Fibroblast of peridontal ligament (primary cell): ENCODE measurements around the gene SSC5D.
A peak's percentile ranks its signal among the peaks of the same experiment; 100 is the strongest.
"Not testable (repeated sequence)": the region's sequence is repeated elsewhere in the genome, so short reads cannot be mapped to it uniquely, and the experiment has no call there.

Source experiments
- DNase-seq: peaks from one replicate; pipeline ENCODE4 v3.0.0-alpha.2; 2010; ENCODE audit errors: extremely low read depth

Gene SSC5D

GRCh38 chr19:55503502-55504251, 15.4 kb downstream of the SSC5D start:
- peak; percentile 87 for DNase-seq

- DNase-seq: no peak
Observed at GRCh38 chr19:55504252-55504603, 16.0 kb downstream of the SSC5D start.

- no peak for DNase-seq
Observed at GRCh38 chr19:55504981-55505380, 16.7 kb downstream of the SSC5D start.

- DNase-seq: no peak
Observed at GRCh38 chr19:55508120-55508519, 19.9 kb downstream of the SSC5D start.

DNA sequence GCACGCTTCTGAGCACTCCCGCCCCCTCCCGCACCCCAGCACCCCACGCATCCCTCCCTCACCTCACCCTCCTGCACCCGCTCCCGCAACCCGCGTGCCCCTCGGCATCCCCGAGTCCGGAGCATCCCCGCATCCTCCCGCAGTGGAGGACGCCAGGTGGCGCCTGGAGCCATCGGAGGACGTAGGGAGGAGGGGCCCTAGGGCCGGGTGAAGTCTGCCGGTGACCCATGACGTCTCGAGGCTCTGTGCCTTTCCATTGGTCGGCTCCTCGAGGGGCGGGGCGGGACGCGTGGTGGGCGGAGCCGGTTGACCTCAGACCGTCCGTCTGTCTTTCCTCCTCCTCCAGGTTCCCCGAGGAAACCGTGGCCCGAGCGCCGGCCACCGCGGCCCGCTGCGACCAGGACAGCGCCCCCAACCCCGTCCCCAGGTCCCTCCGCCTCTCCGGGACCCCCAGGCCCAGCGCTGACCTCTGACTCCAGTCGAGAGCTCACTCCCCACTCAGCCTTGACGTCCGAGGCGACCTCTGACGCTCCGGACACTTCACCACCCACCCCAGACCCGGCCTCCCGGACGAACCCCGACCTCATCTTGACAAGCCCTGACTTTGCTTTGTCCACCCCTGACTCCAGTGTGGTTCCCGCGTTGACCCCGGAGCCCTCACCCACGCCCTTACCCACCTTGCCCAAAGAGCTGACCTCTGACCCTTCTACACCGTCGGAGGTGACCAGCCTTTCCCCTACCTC, 28.8 kb downstream of the SSC5D start:
- peak; percentile 88 for DNase-seq

DNA sequence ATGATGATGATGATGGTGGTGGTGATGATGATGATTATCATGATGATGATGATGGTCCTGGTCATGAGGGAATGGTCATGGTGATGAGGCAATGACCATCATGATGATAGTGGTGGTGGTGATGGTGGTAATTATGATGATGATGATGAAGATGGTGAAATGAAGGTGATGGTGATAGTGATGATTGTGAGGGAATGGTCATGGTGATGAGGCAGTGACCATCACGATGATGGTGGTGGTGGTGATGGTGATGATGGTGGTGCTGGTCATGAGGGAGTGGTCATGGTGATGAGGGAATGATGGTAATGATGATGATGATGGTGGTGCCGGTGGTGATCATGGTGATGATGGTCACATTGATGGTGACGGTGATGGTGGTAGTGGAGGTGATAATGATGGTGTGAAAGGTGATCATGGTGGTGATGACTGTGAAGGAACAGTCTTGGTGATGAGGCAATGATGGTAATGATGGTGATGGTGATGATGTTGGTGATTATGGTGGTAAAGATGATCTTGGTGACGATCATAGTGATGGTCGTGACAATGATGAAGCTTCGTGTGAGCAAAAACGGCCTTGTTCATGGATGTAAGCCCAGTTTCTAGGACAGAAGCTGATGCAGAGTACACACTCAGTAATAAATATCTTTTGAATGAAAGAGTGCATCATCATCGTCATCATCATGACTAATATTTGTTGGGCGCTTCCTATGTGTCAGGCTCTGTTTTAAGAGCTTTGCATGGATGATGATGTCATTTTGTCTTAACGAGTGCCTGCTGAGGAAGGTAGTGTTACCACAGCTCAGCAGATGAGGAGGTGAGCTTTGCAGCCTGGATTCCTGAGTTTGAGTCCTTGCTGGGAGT, 31.4 kb downstream of the SSC5D start:
- peak; percentile 70 for DNase-seq

DNA sequence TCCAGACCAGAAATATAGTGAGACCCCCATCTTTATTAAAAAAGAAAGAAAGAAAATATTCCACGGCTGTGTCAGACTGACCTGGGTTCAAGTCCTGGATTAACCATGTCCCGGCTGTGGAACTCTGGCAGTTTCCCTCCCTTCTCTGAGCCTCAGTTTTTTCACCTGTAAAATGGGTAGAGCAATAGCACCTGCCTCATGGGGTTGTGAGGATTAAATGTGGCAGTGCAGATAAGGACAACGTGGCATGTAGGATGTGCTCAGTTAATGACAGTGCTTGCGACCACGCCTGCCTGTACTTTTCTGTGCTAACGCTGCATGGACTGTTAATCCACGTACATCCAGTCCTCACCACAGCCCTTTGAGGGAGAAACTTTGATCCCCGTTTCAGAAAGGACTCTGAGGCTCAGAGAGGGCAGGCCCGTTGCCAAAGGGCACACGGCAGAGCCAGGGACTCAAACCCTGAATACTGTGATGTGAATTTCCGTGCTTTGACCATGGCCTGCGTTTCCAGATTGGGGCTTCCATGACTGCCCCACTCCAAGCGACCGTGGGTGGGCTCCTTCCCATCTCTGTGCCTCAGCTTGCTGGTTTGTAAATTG, 32.6 kb downstream of the SSC5D start:
- DNase-seq: no peak

DNA sequence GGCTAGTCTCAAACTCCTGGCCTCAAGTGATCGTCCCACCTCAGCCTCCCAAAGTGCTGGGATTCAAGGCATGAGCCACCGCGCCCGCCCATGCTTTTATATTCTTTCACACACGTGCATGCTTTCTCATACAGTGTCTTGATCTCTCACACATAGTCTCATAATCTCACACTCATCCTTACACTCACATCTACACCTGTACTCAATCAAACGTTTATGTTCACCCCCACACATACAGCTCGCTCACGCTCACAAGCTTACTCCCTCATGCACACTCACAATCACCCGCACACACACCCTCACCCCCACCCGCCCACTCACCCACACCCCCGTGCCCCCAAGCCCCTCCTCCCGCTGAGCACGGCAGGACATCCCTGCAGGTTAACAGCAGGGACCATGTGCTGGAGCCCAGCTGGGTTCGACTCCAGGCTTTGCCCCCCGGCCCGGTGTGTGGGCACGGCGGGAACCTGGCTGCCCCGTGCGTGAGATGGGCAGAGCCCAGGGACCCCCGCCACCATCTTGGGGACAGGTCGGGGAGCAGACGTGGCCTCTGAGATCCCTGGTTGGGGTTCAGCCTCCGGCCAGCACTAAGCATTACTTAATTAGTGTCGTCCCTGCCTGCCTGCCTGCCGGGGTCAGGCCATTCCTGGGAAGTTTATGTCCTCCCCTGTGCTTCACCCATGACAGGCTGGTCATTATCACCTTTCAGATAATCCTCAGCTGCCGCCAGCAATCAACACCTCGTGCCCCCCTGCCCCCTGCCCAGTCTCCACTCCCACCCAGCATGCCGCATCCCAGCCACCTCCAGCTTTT, 37.3 kb downstream of the SSC5D start:
- DNase-seq: no peak

GRCh38 chr19:55526216-55527196, 38.3 kb downstream of the SSC5D start:
- DNase-seq: peak; percentile 50

GRCh38 chr19:55527197-55528029, 39.2 kb downstream of the SSC5D start:
- no peak for DNase-seq

DNA sequence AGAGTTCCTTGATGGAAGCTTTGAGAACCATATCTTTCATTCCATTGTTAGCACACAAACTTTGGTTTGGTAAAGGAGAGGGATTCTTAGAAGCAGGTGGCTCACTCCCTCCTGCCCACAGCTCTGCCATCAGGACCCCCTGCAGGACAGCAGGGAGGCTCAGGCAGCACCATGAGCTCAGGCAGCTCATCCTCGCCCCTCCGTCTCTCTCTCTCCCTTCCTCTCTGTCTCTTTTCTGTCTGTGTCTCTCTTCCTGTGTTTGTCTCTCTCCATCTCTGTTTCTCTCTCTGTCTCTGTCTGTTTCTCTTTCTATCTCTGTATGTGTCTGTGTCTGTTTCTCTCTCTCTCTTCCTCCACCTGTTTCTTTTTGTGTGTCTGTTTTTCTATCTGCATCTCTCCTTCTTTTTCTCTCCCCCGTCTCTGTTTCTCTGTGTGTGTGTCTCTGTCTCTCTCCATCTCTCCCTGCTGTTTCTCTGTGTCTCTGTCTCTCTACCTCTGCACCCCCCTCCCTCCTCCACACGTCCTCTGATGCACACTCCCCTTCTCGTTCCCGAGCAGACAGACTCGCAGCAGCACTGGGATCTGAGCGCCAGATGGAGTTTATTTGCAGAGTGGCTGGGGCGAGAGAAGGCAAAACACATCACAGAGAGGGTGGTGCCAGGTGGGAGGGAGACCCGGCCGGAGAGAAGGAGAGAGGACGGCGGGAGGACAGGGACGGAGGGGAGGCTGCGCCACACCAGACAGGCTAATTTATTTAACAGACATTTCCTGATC, 40.0 kb downstream of the SSC5D start:
- no peak for DNase-seq

- no peak for DNase-seq
Observed at GRCh38 chr19:55529636-55530234, 41.5 kb downstream of the SSC5D start.

DNA sequence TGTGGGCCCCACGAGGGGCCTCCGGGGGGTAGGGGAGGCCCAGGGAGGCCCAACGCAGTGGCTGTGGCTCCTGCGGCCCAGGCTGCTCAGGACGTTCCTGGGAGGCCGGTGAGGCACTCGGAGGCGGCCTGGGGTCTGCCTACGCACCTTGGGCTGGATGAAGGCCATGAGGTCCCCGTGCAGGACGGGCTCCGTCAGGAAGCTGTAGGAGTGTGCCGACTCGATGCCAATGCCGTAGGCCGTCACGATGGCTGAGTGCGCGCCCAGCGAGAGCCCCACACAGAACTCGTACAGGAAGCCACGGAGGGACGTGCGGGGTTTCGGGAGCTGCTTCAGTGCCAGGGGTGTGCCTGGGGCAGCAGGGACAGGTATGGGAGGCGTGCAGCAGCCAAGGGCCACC, 42.8 kb downstream of the SSC5D start:
- DNase-seq: no peak

GRCh38 chr19:55534280-55534679, 46.0 kb downstream of the SSC5D start:
- DNase-seq: not testable (repeated sequence)

GRCh38 chr19:55535173-55535964, 47.1 kb downstream of the SSC5D start:
- DNase-seq: no peak

DNA sequence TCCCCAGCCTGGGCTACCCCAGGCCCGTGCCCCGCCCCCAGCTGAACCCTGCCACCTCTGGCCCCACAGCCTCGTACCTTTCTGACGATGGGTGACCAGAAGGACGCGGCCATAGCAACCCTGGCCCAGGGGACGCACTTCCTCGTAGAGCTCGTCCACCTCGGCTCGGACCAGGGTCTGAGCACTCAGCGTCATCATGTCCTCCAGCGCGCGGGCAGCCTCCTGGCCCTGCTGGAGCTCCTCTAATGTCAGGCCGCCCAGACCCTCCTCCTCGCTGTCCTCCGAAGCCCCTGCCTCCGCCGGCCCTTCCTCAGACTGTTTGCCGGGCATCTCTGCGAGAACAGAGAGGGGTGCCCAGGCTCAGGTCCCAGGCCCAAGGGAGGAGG, 47.7 kb downstream of the SSC5D start:
- DNase-seq: no peak

GRCh38 chr19:55536366-55536765, 48.1 kb downstream of the SSC5D start:
- DNase-seq: no peak
